ENCODE measurements around the gene MYL11.

DNA sequence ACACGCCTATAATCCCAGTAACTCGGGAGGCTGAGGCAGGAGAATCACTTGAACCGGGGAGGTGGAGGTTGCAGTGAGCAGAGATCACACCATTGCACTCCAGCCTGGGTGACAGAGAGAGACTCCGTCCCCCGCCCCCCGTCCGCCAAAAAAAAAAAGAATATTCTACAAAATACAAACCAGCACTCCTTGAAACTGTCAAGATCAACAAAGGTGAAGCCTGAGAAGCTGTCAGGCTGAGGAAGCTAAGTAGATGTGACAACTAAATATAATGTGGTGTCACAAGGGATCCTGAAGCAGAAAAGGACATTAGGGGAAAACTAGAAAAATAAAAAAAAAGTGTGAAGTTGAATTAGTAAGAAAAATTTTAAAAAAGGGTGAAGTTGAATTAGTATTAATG is 25.7 kb upstream of the MYL11 start:
- TF ChIP-seq ZNF76 (tag by site-specific recombination; IDR thresholded peaks at IDR 0.05; ENCODE audit: borderline replicate concordance, low read depth) (no peak), ZNF639 (tag by site-specific recombination; IDR thresholded peaks at IDR 0.05) (no peak), BCL11A (tag by site-specific recombination; IDR thresholded peaks at IDR 0.05; ENCODE audit: low read depth) (no peak)
- TF ChIP-seq, protein P1, sequence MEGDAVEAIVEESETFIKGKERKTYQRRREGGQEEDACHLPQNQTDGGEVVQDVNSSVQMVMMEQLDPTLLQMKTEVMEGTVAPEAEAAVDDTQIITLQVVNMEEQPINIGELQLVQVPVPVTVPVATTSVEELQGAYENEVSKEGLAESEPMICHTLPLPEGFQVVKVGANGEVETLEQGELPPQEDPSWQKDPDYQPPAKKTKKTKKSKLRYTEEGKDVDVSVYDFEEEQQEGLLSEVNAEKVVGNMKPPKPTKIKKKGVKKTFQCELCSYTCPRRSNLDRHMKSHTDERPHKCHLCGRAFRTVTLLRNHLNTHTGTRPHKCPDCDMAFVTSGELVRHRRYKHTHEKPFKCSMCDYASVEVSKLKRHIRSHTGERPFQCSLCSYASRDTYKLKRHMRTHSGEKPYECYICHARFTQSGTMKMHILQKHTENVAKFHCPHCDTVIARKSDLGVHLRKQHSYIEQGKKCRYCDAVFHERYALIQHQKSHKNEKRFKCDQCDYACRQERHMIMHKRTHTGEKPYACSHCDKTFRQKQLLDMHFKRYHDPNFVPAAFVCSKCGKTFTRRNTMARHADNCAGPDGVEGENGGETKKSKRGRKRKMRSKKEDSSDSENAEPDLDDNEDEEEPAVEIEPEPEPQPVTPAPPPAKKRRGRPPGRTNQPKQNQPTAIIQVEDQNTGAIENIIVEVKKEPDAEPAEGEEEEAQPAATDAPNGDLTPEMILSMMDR (tag by site-specific recombination; IDR thresholded peaks at IDR 0.05): no peak

Measured in HEK293 (cell line).